GM21529 (cell line): Measurements from ENCODE around the gene PLEKHG7.

Source experiments
- ATAC-seq: cut with Tn5 transposase; IDR thresholded peaks from one replicate; pipeline ENCODE4 v1.9.1; 2021; ENCODE audit not compliant: unreplicated experiment

The PLEKHG7 gene

DNA sequence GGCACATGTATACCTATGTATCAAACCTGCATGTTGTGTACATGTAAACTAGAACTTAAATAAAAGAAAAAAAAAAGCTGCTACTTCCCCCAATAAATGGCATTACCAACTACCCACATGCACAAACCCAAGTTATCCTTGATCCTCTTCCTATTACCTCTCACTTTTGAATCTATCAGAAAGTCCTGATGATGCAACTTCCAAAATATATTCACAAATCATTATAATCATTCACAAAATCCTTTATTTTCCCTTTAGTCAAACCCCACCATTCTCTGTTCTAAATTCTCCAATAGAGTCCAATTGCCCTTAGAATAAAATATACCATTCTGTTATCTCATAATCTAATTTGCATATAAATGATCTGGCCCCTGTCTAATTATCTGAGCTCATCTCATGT, 92.0 kb downstream of the PLEKHG7 start:
- no peak for ATAC-seq

DNA sequence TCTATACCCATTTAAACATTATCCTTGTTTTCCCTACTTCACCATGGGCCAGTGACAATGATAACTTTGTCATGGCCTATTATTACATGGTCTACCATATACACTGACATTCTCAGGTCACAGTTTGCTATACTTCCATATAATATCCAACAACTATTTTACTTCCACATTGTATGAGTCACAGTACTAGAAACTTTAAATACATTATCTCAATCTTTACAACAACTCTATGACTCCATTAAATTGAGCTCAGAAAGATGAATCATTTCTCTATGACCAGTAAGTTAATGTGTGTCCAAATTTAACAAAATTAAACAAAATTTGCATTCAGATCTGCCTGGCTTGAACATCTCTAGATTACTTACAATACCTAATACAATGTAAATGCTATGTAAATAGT, 93.9 kb downstream of the PLEKHG7 start:
- no peak for ATAC-seq

DNA sequence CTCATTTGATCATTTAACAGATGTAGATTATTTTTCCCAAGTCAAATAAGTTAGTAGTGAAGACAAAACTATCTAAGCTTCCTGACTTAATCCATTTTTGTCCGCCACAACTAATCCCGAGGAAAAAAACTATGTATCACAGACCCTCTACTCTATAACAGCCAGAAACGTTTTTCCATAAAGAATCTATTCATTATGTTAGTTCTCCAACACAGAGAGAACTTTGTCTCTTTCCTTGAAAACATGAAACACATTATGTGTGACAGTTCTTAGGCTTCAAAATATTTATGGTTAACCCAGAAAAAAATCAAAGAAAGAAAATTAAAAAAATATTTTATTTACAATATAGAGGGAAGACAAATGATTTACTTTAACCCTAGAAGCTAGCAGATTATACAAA, 100.1 kb downstream of the PLEKHG7 start:
- no peak for ATAC-seq

DNA sequence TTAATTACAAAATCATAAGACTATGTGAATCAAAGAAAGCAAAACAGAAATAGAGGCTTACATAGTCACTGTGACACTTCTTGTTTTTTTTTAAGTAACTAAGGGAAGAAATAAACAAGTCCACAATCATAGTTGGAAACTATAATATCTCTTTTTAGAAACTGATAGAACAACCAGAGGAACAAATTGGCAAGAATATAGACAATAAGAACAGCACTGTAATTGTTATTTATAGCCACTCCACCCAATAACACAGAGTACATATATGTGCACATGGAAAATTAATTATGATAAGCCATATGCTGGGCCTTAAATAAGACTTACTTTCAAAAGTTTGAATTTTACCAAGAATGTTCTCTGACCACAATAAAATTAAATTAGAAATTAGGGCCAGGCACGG, 101.1 kb downstream of the PLEKHG7 start:
- ATAC-seq, result no peak

DNA sequence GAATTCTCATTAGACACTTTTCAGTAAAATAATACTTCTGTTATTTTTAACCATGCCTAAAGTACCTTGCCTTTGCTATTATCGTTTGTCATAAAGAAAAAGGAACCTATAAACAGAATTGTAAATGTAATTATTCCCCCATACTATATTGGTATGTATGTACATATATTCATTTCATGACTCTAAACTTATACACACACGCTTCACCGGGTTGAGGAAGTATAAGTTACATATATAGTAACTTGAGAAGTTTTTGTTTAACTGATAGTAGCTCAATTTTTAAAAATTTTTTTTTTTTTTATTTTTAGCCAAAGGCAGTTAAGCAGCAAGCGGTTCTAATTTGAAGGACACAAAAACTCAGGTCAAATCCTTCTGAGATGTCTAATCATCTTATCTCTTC, 107.6 kb downstream of the PLEKHG7 start:
- peak; percentile 61 for ATAC-seq

DNA sequence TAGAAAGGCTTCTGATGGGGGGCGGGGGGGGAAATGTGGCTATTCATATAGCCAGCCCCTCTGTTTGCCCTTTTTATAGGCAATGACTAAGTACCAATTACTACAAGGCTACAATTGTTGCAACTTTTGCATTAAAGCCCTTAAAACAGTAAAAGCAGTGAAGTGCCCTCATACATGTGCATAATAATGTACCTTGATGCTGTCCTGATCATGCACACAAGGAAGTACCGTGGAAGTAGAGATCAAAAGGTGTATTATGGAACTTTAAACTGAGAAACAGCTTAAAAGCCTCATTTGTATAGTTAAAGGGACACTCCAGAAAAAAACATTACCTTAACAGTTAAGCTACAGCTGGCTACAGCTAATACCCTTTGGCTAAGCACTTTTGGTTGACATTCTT, 111.8 kb downstream of the PLEKHG7 start:
- no peak for ATAC-seq

DNA sequence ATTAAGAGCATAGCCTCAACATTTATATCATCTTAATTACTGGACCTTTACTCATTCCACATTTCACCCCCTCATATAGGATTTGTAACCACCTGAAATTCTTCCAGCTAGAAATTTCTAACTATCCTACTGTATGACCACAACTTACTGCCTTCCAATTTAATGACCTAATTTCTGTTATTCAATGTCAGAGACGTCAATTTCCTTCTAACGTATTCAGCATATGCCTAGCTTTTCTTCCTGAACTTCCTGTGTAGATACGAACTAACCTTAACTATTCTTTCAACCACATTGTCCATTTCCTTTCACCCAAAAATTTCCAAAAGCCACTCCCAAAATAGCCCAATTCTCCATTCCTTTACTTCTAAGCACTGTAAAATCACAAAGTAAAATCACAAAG, 118.4 kb downstream of the PLEKHG7 start:
- ATAC-seq, result no peak
